HG03060 (cell line): ENCODE data around the gene INCENP.

ENCODE experiments used
- ATAC-seq: cut with Tn5 transposase; IDR thresholded peaks from one replicate; pipeline ENCODE4 v1.9.1; 2021; ENCODE audit warnings: low read depth, moderate number of reproducible peaks; ENCODE audit not compliant: unreplicated experiment

INCENP gene

DNA sequence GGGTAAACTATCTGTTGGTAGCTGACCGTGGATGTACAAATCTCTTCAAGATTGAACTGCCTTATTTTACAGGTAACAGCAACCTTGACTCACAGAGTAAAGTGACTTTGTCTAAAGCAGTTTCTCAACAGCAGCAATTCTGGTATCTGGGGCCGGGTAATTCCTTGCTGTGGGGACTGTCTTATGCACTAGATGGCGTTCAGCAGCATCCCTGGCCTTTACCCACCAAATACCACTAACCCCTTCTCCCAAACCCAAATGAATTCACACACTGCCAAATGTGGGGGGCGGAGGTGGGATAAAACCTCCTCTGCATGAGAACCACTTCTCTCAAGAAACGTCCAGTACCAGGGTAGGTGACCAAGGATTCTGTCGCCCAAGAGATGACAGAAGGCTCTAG is 1.7 kb upstream of the INCENP start:
- no peak for ATAC-seq

DNA sequence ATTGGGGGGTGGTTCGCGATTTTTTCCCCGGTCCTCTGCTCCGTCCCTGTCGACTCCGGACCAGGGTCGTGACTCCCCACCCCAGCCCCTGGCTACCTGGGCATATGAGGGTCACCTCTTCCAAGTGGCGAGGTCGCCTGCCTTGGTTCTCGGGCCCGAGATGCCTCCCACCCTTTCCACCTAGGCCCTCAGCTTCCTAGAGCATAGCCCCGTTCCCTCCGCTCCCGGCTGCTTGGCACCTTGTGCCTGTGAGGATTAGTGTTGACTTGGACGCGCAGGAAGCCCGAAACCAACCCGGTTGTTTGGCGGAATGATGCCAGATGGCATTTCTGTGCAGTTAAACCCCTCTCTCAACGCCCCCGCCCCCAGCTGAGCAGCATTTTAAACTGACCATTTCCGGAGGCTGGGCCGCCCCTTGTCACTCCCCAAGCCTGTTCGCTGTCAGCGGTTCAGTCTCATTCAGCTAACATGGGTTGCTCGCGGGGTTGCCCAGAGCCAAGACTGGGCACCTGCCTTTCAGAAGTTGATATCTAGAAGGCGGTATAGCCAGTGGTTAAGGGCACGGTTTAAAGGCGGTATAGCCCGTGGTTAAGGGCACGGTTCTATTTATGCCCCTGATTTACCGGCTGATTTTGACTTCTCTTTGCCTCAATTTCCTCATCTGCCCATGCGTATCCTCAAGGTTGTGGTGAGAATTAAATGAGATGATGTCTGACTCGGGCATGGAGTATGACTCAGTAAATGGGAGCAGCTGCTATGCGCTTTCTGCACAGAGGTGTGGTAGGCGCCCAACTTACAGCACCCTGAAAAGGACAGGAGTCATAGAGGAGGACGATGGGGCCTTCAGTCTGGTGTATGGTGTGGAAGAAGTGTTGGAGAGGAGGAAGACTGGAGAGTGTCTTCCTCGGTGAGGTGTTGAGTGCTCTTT is 639 bp downstream of the INCENP start:
- no peak for ATAC-seq

DNA sequence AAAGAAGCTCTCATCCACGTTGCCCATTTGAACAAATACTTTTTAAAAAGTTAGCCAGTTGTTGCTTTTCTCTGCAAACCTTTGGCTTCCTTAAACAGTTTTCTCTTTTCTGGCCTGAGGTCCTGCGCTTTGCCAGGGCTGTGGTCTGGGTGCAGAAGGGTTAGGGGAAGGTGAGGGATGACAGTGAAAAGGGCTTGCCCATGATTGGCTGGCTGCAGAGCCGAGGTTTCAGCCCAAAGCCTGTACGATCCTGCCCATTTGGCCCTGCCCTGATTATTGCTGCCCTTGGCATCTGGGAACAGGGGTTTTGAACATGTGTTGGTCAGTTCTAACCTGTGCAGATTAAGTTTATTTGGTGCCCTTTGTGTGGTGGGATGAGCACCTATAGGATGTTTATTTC is 1.5 kb downstream of the INCENP start:
- ATAC-seq = no peak

DNA sequence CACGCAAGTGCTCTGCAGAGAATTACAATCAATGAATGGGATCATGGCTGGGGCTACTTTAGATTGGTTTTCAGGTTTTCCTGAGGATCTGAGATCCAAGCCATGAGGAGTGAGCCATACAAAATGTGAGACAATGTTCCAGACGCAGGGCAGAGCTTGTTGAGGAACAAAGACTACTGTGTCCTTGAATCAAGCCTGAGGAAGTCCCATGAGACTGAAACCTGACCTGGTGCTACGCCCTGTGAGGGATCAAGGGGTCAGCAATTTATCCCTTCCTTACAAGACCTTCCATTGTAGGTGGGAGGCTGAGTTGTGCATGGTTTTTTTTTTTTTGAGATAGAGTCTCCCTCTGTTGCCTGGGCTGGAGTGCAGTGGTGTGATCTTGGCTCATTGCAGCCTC is 2.1 kb downstream of the INCENP start:
- no peak for ATAC-seq

DNA sequence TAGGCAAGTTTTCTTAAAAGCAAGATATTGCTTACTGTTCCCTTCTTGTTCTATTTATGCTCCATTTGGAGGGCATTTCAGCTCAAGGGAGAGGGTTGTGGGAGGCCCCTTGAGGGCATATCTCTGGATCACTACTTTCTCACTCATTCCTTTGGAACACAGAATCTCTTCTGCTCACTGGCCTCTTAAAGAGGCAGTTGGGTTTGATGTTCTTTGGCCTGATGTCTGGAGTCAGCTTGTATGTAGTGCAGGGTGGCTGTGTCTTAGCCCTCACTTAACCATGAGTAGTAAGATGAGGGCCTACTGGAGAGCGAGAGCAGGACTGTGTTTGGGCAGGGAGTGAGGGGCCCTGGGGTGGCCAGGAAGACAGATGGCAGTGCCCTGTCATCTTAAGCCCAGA is 3.6 kb downstream of the INCENP start:
- ATAC-seq = no peak

DNA sequence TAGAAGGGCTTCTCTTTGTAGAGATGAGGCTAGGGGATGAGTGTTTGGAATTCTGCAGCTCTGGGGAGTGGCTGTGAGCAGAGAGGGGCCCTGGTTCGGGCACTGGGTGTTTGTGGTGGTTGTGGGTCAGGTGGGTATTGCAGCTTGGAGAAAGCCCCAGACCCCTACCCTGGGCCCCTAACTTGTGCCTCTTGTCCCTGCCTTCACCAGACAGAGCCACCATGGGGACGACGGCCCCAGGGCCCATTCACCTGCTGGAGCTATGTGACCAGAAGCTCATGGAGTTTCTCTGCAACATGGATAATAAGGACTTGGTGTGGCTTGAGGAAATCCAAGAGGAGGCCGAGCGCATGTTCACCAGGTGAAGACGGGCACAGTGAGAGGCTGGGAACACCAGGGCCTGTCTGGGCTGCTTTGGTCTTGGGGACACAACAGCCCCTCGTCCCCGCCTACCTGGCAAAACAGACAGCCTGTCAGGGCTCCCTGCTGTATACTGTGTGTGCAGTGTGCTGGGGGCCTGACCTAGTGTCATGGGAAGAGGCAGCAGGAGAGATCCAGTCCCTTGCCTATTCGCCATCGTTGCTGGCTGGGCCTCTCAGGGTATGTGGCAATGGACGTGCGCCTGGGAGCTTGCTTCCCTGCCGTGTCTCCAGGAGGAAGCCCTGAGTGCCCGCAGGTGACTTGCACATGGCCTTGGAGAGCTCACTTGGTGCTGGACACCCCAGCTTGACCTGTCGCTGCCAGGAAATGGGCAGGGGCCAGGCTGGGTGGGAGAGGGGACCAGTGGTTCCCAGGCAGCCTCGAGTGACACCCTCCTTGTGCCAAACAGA is 4.3 kb downstream of the INCENP start:
- ATAC-seq = no peak

DNA sequence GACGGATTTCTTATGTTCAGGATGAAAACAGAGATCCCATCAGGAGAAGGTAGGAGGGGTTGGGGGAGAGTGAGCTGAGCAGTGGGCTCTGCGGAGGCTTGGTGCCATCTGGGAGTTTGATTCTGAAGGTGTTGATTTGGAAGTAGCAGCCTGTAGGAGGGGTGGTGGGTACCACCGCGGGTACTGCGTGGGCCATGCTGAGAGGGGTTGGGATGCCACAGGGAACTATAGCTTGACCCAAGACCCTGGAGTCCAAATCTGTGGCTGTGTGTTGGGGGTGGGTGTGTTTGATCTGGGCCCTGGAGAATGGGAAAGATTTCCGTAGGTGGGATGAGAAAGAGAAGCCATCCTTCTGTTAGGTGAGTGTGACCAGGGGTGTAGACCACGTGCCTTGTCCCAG is 5.0 kb downstream of the INCENP start:
- ATAC-seq = no peak

DNA sequence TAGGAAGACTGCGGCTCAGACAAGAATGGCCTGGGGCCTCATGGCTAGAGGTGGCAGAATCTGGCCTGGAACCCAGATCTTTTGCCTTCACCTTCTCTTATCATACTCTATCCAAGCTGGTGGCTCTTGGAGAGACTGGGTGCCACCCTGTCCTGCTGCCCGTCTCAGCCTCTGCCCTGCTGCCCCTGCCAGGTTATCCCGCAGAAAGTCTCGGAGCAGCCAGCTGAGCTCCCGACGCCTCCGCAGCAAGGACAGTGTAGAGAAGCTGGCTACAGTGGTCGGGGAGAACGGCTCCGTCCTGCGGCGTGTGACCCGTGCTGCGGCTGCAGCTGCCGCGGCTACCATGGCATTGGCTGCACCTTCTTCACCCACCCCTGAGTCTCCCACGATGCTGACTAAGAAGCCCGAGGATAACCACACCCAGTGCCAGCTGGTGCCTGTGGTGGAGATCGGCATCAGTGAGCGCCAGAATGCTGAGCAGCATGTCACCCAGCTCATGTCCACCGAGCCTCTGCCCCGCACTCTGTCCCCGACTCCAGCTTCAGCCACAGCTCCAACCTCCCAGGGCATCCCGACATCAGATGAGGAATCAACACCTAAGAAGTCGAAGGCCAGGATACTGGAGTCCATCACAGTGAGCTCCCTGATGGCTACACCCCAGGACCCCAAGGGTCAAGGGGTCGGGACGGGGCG is 5.9 kb downstream of the INCENP start:
- no peak for ATAC-seq

DNA sequence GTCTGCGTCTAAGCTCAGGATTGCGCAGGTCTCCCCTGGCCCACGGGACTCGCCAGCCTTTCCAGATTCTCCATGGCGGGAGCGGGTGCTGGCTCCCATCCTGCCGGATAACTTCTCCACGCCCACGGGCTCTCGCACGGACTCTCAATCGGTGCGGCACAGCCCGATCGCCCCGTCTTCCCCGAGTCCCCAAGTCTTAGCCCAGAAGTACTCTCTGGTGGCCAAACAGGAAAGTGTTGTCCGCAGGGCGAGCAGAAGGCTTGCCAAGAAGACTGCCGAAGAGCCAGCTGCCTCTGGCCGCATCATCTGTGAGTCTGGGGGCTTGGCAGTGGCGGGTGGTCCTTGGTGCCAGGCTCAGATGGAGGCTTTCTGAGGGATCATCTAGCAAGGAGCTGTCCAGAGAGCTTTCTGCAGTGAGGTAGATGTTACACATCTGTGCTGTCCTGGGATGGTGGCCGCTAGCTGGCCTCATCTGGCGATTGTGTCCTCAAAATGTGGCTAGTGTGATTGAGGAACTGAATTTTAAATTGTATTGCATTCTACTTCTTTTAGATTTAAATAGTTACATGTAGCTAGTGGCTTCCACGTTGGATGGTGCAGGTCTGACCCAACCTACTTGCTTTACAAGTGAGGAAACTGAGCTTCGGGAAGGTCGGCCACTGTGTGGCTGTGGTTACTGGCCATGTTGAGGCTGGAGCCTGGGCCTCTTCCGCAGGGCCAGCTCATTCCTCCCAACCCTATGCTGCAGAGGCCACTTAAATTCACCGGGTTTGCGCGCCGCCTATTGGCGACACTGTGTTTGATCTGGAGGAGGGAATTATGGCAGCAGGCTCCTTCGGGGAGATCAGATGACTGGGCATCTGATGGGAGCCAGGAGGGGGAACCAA is 6.7 kb downstream of the INCENP start:
- no peak for ATAC-seq

DNA sequence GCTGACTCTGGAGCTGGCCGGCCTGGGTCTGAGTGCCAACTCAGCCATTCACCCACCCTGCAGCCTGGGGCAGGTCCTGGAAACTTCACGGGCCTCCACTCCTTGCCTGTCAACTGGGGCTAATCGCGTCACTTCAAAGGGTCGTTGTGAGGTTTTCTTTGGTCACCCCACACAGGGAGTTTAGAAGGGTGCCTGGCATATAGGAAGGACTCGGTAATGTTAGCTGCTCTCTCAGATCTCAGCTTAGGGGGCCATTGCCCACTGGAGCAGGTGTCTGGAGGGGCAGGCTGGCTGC is 7.3 kb downstream of the INCENP start:
- no peak for ATAC-seq

DNA sequence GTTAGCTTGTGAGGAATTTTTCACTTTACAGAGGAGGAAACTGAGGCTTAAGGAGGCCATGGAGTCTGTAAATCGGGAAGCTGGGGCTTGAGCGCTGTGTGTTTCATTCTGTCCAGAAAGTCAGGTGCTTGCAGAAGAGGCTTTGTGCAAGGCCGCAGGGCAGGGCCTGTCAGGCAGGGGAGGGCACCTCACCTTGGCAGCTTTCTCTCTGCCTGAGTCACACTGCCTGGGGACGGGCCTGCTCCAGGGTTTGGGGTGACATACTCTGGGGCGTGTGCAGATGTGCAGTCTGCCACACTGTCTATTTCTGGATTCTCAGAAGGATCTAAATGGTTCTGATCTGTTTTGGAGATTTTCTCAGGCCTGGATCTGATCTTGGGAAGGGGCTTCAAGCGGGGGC is 8.4 kb downstream of the INCENP start:
- no peak for ATAC-seq

DNA sequence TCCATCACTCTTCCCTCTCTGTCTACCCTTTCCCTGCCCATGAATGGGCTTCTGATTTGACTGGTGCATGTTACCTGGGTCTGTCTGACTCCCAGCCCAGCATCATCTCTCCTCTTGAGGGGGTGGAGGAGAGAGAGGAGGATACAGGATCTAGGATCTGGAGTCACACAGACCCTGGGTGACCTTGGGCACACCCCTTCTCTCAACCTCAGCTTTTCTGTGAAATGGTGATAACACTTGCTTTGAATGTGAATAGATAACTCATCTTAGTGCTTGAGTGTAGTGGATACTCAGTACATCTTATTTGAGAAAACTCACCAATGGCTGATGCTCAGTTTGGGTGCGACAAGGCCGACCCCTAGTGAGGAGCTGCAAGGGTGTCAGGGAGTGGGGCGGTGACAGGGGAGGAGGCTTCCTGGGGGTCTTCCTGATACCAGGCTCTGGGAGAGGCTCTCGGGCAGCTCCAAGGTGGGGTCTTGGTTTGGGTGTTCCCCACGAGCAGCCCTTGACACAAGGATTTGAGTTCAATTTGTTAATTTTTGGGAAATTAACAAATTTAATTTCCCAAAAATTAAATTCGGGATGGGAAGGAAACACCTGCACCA is 9.0 kb downstream of the INCENP start:
- ATAC-seq = no peak

DNA sequence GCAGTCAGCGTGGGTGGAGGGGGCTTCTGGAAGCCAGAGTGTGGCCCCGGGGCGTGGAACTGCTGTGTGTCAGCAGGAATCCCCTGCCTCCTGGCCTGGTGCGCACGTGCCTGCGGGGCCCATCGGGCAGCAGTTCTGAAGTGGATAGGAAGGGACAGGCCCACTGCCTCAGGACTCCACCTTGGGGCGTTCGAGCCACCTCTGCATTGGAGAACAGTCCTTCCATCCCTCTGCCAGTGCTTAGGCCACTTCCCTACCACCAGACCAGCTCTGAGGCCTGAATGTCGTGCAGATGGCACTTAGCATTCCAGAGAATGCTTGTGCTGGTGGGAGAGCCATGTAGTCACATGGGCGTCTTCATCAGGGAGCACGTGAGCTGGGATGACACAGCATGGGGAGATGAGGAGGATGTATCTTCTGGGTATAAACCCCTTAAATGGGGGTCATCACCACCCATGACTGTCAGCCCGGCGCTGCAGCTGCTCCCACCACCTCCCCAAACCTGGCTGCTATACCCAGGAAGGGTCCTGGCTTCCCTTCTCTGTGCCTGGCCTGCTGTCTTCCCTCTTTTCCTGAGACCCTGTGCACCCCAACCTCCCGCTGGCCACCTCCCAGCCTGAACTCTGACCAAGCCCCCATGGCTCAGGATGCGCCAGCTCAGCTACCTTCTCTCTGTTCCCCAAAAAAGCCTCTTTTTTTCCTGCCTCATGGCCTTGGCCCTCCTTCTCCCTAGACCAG is 9.7 kb downstream of the INCENP start:
- no peak for ATAC-seq

DNA sequence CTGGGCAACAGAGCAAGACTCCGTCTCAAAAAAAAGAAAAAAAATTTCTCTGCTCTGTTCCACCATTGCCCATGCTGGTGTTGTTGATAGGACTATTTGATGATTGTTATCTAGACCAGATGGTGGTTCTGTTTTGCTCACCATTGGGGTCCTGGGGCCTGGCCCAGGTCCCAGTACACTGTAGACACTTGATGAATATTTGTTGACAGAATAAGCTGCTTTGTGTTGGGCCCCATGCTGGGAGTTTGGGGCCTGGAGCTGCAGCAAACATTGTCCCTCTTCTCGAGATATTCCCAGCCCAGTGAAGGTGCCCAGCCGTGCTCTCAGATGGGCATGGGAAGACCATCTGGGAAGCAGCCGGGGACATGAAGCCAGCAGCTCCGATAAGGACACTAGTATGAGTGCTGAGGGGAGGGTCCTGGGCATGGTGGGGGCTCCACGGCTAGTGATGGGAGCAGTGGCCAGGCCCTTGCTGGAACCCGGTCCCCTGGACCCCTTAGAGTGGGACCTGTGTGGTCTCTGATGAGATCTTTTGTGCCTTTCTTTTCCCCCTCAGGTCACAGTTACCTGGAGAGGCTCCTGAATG is 13.6 kb downstream of the INCENP start:
- no peak for ATAC-seq

DNA sequence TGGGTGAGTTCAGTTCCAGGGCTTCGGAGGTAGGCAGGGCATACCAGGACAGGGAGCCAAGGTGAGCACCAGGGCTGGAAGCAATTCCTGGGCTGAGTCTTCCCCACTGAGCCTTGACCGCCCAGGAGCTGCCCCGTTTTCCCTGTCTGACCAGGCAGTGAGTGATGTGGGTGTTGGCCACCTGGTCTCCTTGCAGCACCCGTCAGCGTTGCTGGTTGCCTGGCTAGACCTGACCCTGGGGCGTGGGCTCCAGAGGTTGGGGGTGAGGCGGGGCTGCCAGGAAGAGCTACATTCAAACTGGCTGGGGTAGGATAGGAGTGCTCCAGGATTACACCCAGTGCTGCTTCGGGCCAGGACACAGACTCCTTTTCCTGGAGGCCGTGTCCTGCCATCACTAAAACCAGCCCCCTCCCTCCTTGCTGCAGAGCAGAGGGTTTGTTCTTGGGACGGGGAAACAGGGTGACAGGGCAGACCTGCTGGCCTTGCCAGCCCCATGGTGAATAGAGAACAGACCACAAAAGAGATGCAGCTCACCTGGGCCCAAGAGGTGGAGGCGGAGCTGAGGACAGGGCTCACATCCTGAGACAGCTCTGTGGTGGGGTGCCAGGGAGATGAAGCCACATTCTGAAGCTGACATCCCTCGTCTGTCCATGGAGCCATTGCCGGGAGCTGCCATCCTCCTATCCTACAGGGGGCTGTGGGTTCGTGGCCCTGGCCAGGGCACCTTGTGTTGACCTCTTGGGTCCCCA is 14.2 kb downstream of the INCENP start:
- no peak for ATAC-seq

DNA sequence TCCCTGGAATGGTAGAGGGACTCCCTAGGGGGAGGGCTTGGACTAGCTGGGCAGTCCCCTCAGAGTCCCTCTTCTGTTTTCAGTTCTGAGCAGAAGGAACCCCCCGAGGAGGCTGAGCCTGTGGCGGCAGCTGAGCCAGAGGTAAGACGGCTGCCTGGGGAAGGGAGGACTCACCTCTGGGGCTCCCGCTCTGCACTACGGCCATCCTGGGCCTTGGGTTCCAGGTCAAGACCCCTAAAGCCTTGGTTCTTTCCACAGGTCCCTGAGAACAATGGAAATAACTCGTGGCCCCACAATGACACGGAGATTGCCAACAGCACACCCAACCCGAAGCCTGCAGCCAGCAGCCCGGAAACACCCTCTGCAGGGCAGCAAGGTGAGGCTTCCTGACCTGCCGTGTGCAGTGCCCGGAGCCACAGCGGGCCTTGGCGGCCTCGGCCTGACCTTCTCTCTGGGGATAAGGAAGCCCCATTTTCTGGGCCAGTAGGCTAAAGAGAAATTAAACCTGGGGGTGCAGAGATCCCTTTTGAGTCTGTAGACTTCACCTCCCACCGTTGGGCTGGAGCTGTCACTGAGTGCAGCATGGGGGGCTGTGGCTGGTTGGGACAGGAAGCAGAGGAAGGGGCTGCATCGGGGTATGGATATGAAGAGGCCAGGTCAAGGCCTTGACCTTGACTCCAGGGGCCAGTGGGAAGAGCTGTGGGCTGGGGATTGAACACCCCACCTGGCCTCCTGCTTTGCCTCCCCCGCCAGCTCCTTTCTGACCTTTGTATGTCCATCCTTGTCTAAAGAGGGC is 15.0 kb downstream of the INCENP start:
- no peak for ATAC-seq

DNA sequence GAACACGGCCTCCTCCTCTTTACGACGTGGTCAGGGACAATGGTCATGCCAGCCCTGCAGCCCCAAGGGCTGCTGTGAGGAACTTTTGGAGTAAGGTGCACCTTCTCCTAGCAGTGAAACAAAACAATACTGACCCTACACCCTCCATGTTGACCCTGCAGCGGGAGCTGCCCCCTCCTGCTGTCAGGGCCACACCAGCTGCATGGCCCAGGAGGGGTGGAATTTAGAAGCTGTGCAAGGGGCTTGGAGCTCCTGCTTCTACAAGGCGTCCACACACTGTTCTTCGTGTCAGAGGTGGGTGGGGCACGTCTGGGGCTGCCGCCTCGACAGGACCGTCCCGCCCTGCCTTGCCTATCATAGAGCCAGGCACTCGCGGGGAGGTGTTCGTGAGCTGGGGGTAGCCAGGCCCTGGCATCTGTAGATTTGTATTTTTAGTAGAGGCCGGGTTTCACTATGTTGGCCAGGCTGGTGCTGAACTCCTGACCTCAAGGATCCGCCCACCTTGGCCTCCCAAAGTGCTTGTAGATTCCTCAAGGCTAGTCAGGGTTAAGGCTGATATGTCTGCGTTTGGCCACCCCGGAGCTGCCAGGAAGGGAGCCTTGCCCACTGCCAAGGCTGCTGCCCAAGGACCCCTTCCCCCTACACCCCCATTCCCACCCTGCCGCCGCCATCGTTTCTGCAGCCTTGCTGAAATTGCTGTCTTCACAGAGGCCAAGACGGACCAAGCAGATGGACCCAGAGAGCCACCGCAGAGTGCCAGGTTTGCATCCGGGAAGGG is 15.9 kb downstream of the INCENP start:
- no peak for ATAC-seq
